HCT116 (cell line): ENCODE measurements around the gene VWA5B1. TPM values are rescaled to one million over a fixed set of nuclear protein-coding genes. Genes with fewer than 3 reads are reported as not detected.

ENCODE experiments used
- ATAC-seq: fragments of 200-7000 bp; cut with Tn5 transposase; 2 replicates; pipeline ENCODE4 v1.9.1; 2020; ENCODE audit warnings: mild to moderate bottlenecking, moderate library complexity
- BruUV-seq: library from RNA; stranded (reverse); fragments of 400-500 nt; replicated peaks from 2 replicates; lab custom pipeline; 2021; lab: Mats Ljungman, UMichigan
- CTCF ChIA-PET: fragments of 300-600 bp; sonication (Branson Sonifier 250); formaldehyde crosslinking; loops from one replicate; lab custom pipeline; 2021; ENCODE audit warnings: antibody characterized with exemption; lab: Charles Lee
- POLR2A ChIA-PET: fragments of 300-600, 350-600 bp; sonication (Branson Sonifier 250); formaldehyde crosslinking; loops from one replicate; lab custom pipeline; 2021; ENCODE audit warnings: antibody characterized with exemption; lab: Charles Lee
- RAD21 ChIA-PET, 2 experiments: fragments of 300-600 bp; sonication (Branson Sonifier 250); formaldehyde crosslinking; loops; one replicate each; lab custom pipeline; 2023; ENCODE audit warnings: low total read pairs in 2 of 2; ENCODE audit not compliant: uncharacterized antibody in 2 of 2, unreplicated experiment in 2 of 2, low non-redundant PET in 1 of 2; lab: Charles Lee
- DNase-seq: peaks from one replicate; pipeline ENCODE4 v3.0.0-alpha.2; 2010; ENCODE audit warnings: low read depth, low spot score
- H2AFZ ChIP-seq: fragments of 200-600 bp; shearing (Covaris generic), sonication (generic); 2 replicates; pipeline ENCODE4 v1.6.1; 2017; ENCODE audit warnings: low read depth, mixed run types, mixed read lengths, antibody characterized with exemption, low read length; ENCODE audit not compliant: poor library complexity, severe bottlenecking
- H3K27ac ChIP-seq: 2 replicates; pipeline ENCODE4 v1.5.1; 2012; ENCODE audit warnings: low read depth, low read length
- H3K27me3 ChIP-seq: fragments of 200-600 bp; sonication (generic); 2 replicates; pipeline ENCODE4 v1.6.1; 2016; ENCODE audit warnings: mixed run types, low read length, mixed read lengths; ENCODE audit not compliant: insufficient read depth
- H3K36me3 ChIP-seq, 2 experiments: fragments of 200-500 bp in 1 of 2; fragments of 200-600 bp in 1 of 2; sonication (Bioruptor generic) in 1 of 2; sonication (generic) in 1 of 2; 2 replicates each; pipeline versions ENCODE4 v1.5.1 to v1.6.1; 2014 to 2016; ENCODE audit warnings: low read length in 2 of 2, inconsistent platforms in 1 of 2, mixed read lengths in 1 of 2, mixed run types in 1 of 2; ENCODE audit not compliant: insufficient read depth in 2 of 2, control insufficient read depth in 1 of 2
- H3K4me1 ChIP-seq, 2 experiments: fragments of 200-600 bp in 1 of 2; sonication (generic) in 1 of 2; 2 replicates each; pipeline versions ENCODE4 v1.5.1 to v1.6.1; 2012 to 2017; ENCODE audit warnings: low read length in 2 of 2, inconsistent platforms in 1 of 2, mild to moderate bottlenecking in 1 of 2, mixed read lengths in 1 of 2, mixed run types in 1 of 2, moderate library complexity in 1 of 2; ENCODE audit not compliant: insufficient read depth in 2 of 2, control insufficient read depth in 1 of 2
- H3K4me2 ChIP-seq: fragments of 200-600 bp; sonication (generic); 2 replicates; pipeline ENCODE4 v1.6.1; 2017; ENCODE audit warnings: mixed run types, low read length, mixed read lengths
- H3K4me3 ChIP-seq, 2 experiments: fragments of 200-600 bp in 1 of 2; sonication (generic) in 1 of 2; replicated peaks in 1 of 2; 2 replicates each; pipeline ENCODE4 v1.5.1; 2011 to 2016; ENCODE audit warnings: low read length in 2 of 2, control low read depth in 1 of 2, low read depth in 1 of 2, mild to moderate bottlenecking in 1 of 2, mixed read lengths in 1 of 2, mixed run types in 1 of 2
- H3K79me2 ChIP-seq: fragments of 200-600 bp; sonication (generic); 2 replicates; pipeline ENCODE4 v1.6.1; 2017; ENCODE audit warnings: mild to moderate bottlenecking, mixed run types, low read length, moderate library complexity, mixed read lengths; ENCODE audit not compliant: insufficient read depth
- H3K9ac ChIP-seq: fragments of 200-600 bp; sonication (generic); 2 replicates; pipeline ENCODE4 v1.6.1; 2016; ENCODE audit warnings: low read length, mixed read lengths
- H3K9me2 ChIP-seq: fragments of 200-600 bp; sonication (generic), shearing (Covaris generic); 2 replicates; pipeline ENCODE4 v1.6.1; 2017; ENCODE audit warnings: mixed run types, mild to moderate bottlenecking, moderate library complexity; ENCODE audit not compliant: insufficient read depth
- H3K9me3 ChIP-seq, 2 experiments: fragments of 200-500 bp in 1 of 2; fragments of 200-600 bp in 1 of 2; sonication (Bioruptor generic) in 1 of 2; sonication (generic) in 1 of 2; 2 replicates each; pipeline ENCODE4 v1.6.1; 2014 to 2017; ENCODE audit warnings: low read length in 2 of 2, mixed read lengths in 2 of 2, inconsistent platforms in 1 of 2, low read depth in 1 of 2, mild to moderate bottlenecking in 1 of 2, mixed run types in 1 of 2, moderate library complexity in 1 of 2; ENCODE audit not compliant: control insufficient read depth in 1 of 2, insufficient read depth in 1 of 2
- H4K20me1 ChIP-seq: fragments of 200-600 bp; sonication (generic), shearing (Covaris generic); 2 replicates; pipeline ENCODE4 v1.6.1; 2017; ENCODE audit warnings: mixed run types, mild to moderate bottlenecking, moderate library complexity; ENCODE audit not compliant: insufficient read depth
- CEBPB ChIP-seq: IDR thresholded peaks from 2 replicates; pipeline ENCODE4 v1.6.1; 2012; ENCODE audit warnings: low read depth
- EGR1 ChIP-seq: IDR thresholded peaks from 2 replicates; pipeline ENCODE4 v1.6.1; 2012; ENCODE audit warnings: low read depth
- ELF1 ChIP-seq: IDR thresholded peaks from 2 replicates; pipeline ENCODE4 v1.6.1; 2012; ENCODE audit warnings: low read depth, borderline replicate concordance
- EZH2 ChIP-seq: fragments of 200-600 bp; sonication (generic); IDR thresholded peaks from 2 replicates; pipeline ENCODE4 v1.6.1; 2017; ENCODE audit warnings: antibody characterized with exemption, mixed run types
- EZH2phosphoT487 ChIP-seq: fragments of 200-600 bp; IDR thresholded peaks from 2 replicates; pipeline ENCODE4 v1.6.1; 2018; ENCODE audit warnings: antibody characterized with exemption, borderline replicate concordance
- JUND ChIP-seq: IDR thresholded peaks from 2 replicates; pipeline ENCODE4 v1.6.1; 2012
- POLR2A ChIP-seq: IDR thresholded peaks from 2 replicates; pipeline ENCODE4 v1.7.0; 2011; ENCODE audit warnings: borderline replicate concordance; ENCODE audit not compliant: insufficient read depth, insufficient read length; ENCODE audit errors: extremely low read depth
- POLR2AphosphoS5 ChIP-seq: IDR thresholded peaks from 2 replicates; pipeline ENCODE4 v1.6.1; 2011; ENCODE audit warnings: mild to moderate bottlenecking, low read depth, low read length, moderate library complexity
- SRF ChIP-seq: IDR thresholded peaks from 2 replicates; pipeline ENCODE4 v1.6.1; 2012; ENCODE audit warnings: low read depth
- TCF7L2 ChIP-seq: IDR thresholded peaks from 2 replicates; pipeline ENCODE4 v1.7.0; 2011; ENCODE audit warnings: borderline replicate concordance, inconsistent platforms; ENCODE audit not compliant: insufficient read depth, insufficient read length; ENCODE audit errors: extremely low read depth
- ZFX ChIP-seq: fragments of 450-650 bp; IDR thresholded peaks from 2 replicates; pipeline ENCODE4 v1.6.1; 2017
- intact Hi-C: fragments of 100-400 bp; cut with micrococcal nuclease; formaldehyde crosslinking; loops from 2 replicates; pipeline ENCODE4 v1.10.0; 2022
- total RNA-seq: library from RNA; stranded (reverse); gene quantifications from one replicate; pipeline ENCODE4 v1.2.1, GENCODE V29; 2021; ENCODE audit not compliant: unreplicated experiment
- TF ChIP-seq, protein P1 (sequence below): IDR thresholded peaks from 2 replicates; pipeline ENCODE4 v1.6.1; 2012; ENCODE audit warnings: low read depth
- TF ChIP-seq, protein P2 (sequence below): IDR thresholded peaks from 2 replicates; pipeline ENCODE4 v1.6.1; 2011; ENCODE audit warnings: mild to moderate bottlenecking, low read length, moderate library complexity; ENCODE audit not compliant: insufficient replicate concordance; ENCODE audit errors: extremely low read depth

Gene VWA5B1
- total RNA-seq, 1 experiment from 2014 or later: not detected

DNA sequence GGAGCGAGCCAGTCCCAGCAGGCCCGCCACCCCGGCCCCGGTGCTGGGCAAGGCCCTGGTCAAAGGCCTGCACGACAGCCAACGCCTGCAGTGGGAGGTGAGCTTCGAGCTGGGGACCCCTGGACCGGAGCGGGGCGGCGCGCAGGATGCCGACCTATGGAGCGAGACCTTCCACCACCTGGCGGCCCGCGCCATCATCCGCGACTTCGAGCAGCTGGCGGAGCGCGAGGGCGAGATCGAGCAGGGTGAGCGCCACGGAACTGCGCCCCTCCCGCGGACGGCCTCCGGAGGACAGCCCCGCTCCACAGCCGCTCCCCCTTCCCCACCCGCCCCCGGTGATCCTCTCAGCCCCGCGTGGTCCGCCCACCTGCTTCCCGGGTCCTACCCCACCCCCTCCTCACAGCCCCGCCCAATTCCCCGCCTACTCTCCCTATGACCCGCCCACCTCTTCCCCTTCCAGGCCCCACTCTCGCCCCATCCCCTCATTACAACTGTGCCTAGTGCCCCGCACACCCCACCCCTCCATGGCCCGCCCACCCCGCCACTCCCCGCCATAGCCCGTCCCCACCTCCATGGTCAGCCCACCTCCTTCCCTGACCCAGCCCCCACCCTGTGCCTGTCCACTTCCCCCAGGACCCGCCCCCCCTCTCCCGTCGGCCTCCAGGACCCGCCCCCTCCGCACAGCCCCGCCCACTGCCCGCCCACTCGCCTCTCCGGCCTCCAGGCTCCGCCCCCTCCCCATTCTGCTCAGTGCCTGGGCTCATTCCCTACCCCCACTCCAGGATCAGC lies 52.7 kb downstream of the VWA5B1 start:
- no peaks in the 10 kb centered on the region for H4K20me1 ChIP-seq
- H3K27me3 ChIP-seq: no peaks in the 10 kb centered on the region
- H3K79me2 ChIP-seq: no peaks in the 10 kb centered on the region
- H3K36me3 ChIP-seq: no peaks in the 10 kb centered on the region
- intact Hi-C loops: no loop called here
- ATAC-seq (peak; percentile 69), DNase-seq (no peak)
- no peak overlapping the region for H2AFZ ChIP-seq
- ChIA-PET POLR2A (no interaction called here), RAD21 (no interaction called here), CTCF (no interaction called here)
- H3K4me3 ChIP-seq: no peak overlapping the region
- no TSS peak for BruUV-seq
- no peaks in the 10 kb centered on the region for H3K9me3 ChIP-seq
- no peak for TF ChIP-seq ZFX
- no peak for TF ChIP-seq TCF7L2
- H3K9ac ChIP-seq: no peak overlapping the region
- 0 out of 4 replicates have a peak, but pooled peaks cover 0 to 4% of the 10 kb centered on the region in 2 experiments for H3K4me1 ChIP-seq
- no peak overlapping the region for H3K4me2 ChIP-seq
- no peaks in the 10 kb centered on the region for H3K9me2 ChIP-seq
- H3K27ac ChIP-seq: no peak overlapping the region

DNA sequence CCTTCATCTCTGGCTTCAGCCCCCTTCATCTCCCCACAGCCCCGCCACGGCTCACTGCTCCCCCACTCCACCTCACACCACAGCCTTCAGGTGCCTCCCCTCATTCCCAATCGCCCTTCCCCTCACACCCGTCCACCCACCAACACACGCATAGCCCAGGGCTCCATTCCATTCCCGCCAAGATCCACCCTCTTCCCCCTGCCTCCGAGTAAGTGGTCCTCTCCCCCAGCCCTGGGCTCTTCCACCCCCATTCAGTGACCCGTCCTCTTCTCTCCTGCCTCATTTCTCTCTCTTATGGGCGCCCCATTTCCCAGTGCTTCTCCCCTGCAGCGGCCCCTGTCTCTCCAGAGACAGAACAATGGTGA lies 53.2 kb downstream of the VWA5B1 start:
- RAD21 ChIA-PET: no interaction called here
- Histone ChIP-seq H3K9me2 (no peaks in the 10 kb centered on the region), H3K79me2 (no peaks in the 10 kb centered on the region), H3K36me3 (no peaks in the 10 kb centered on the region), H3K27me3 (no peaks in the 10 kb centered on the region), H3K27ac (no peak overlapping the region), H3K4me1 (0 out of 4 replicates have a peak, but pooled peaks cover 0 to 4% of the 10 kb centered on the region in 2 experiments), H2AFZ (no peak overlapping the region), H3K4me2 (no peak overlapping the region), H3K4me3 (no peak overlapping the region), H4K20me1 (no peaks in the 10 kb centered on the region), H3K9me3 (no peaks in the 10 kb centered on the region), H3K9ac (no peak overlapping the region)
- CTCF ChIA-PET: no interaction called here
- POLR2A ChIA-PET: no interaction called here
- no peak; the same call in 1 of the 2 replicates for ATAC-seq
- intact Hi-C loops: no loop called here
- no peak for TF ChIP-seq CEBPB
- no peak for TF ChIP-seq EZH2
- TF ChIP-seq JUND: no peak
- no peak for TF ChIP-seq ZFX
- no peak for TF ChIP-seq ELF1
- TF ChIP-seq, protein P1, sequence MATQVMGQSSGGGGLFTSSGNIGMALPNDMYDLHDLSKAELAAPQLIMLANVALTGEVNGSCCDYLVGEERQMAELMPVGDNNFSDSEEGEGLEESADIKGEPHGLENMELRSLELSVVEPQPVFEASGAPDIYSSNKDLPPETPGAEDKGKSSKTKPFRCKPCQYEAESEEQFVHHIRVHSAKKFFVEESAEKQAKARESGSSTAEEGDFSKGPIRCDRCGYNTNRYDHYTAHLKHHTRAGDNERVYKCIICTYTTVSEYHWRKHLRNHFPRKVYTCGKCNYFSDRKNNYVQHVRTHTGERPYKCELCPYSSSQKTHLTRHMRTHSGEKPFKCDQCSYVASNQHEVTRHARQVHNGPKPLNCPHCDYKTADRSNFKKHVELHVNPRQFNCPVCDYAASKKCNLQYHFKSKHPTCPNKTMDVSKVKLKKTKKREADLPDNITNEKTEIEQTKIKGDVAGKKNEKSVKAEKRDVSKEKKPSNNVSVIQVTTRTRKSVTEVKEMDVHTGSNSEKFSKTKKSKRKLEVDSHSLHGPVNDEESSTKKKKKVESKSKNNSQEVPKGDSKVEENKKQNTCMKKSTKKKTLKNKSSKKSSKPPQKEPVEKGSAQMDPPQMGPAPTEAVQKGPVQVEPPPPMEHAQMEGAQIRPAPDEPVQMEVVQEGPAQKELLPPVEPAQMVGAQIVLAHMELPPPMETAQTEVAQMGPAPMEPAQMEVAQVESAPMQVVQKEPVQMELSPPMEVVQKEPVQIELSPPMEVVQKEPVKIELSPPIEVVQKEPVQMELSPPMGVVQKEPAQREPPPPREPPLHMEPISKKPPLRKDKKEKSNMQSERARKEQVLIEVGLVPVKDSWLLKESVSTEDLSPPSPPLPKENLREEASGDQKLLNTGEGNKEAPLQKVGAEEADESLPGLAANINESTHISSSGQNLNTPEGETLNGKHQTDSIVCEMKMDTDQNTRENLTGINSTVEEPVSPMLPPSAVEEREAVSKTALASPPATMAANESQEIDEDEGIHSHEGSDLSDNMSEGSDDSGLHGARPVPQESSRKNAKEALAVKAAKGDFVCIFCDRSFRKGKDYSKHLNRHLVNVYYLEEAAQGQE: no peak
- TF ChIP-seq POLR2A: no peak
- TF ChIP-seq, protein P2, sequence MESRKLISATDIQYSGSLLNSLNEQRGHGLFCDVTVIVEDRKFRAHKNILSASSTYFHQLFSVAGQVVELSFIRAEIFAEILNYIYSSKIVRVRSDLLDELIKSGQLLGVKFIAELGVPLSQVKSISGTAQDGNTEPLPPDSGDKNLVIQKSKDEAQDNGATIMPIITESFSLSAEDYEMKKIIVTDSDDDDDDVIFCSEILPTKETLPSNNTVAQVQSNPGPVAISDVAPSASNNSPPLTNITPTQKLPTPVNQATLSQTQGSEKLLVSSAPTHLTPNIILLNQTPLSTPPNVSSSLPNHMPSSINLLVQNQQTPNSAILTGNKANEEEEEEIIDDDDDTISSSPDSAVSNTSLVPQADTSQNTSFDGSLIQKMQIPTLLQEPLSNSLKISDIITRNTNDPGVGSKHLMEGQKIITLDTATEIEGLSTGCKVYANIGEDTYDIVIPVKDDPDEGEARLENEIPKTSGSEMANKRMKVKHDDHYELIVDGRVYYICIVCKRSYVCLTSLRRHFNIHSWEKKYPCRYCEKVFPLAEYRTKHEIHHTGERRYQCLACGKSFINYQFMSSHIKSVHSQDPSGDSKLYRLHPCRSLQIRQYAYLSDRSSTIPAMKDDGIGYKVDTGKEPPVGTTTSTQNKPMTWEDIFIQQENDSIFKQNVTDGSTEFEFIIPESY: no peak
- TF ChIP-seq EZH2phosphoT487: no peak
- no peak for TF ChIP-seq POLR2AphosphoS5
- no peak for TF ChIP-seq SRF
- no peak for TF ChIP-seq EGR1
- no TSS peak for BruUV-seq
- DNase-seq: no peak
